Suppressor macrophage treated with lipopolysaccharide for 4 hours (primary cell): ENCODE results near the gene NSUN7.
A peak's percentile ranks its signal among the peaks of the same experiment; 100 is the strongest.

Experiments
- DNase-seq: peaks from one replicate; pipeline ENCODE4 v3.0.0-alpha.2; 2020

Gene NSUN7

GRCh38 chr4:40848940-40849339 lies 99.2 kb downstream of the NSUN7 start:
- no peak for DNase-seq

DNA sequence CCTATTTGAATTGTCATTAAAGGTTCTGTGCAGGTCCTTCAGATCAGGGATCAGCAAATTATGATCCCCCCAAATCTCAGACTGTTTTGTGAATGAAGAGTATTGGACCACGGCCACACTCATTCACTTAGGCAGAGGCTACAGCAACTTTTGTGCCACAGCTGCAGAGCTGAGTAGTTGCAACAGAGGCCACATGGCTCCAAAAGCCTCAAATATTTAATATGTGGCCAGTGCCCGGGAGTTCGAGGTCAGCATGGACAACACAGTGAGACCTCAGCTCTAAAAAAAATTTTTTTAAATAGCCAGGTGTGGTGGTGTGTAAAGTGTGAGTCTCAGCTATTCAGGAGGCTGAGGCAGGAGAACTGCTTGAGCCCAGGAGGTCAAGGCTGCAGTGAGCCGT lies 100.7 kb downstream of the NSUN7 start:
- DNase-seq, result no peak

DNA sequence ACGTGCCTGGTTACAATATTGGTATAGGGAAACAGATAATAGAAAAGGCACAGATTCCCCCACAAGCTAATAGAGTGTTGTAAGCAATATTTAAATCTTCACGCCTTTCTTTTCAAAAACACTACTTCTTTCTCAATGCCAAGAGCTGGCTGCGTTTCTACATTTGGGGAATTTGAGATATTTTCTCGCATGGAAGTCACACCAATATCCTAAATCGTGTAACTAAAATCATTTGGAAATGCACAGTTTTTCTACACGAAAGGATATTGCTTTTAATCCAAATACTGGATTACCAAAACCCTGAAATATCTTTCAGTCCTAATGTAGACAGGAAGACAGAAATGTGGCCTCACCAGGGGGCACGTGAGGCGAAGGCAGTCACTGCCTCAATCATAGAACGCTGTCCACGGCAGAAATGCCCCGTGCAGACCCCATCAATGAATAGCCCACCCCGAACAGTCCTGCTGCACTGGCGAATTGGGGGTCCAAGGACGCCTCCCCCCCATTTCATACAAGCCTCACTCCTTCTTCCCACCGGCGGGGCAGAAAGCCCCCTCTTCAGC lies 106.6 kb downstream of the NSUN7 start:
- no peak for DNase-seq

DNA sequence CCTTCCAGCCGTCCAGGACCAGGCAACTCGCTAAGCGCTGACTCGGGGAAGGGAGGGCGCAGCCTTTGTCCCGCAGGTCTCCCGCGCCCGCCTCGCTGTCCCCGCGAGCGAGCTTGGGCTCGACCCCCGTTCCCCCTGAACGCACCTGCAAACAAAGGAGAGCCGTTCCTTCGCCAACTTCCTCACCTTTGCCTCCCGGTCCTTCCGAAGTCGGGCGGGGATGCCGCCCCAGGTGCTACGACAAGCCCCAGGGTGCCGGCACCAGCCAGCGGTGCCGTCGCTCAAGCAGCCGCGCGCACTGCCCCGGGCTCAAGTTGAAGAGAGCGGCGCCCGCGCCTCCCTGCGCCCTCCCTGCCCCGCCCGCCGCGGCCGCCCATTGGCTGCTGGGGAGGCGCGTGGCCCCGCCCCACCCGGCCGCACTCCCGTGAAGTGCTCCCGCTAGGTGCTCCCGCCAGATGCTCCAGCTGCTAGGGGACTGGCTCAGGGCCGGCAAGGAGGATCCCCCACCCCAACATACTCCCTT lies 107.1 kb downstream of the NSUN7 start:
- peak; percentile 66 for DNase-seq

- DNase-seq, result peak; percentile 58
Observed at GRCh38 chr4:40857956-40858355, 108.2 kb downstream of the NSUN7 start.

DNA sequence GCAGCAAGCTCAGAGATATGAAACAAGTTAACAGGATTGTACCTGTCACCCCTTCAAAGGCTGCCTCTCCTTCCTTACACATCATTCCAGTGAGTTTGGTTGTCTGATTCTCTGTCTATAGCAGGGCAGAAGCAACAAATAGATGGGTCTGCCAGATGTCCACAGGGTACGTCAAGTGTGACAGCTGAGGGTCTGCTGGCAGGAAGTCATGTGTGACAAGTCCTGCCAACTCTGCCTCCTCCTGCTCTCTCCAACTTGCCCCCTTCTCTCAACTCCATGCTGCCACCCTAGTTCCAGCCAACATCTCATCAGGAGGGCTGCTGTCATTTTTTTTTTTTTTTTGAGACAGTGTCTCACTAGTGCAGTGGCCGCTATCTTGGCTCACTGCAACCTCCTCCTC lies 109.2 kb downstream of the NSUN7 start:
- no peak for DNase-seq
